Measurements from ENCODE around the gene WDFY4.

DNA sequence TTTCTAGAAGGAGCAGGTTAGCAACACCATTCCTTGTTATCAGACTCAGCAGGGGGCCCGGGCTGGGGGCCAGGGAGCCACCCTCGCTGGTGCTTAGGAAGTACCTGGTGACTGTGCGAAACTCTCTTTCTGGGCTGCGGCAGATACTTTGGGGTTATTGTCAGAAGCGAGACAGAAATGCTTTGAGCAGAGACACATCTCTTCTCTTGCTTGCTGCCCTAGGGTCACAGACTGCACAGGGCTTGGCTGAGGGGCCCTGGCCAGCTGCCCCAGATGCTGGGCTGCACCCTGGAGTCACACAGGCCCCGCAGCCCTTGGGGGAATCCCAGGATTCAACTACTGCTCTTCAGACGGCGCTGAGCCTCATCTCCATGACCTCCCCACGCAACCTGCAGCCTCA lies 91.9 kb downstream of the WDFY4 start:
- TF ChIP-seq POLR2A (IDR thresholded peaks at IDR 0.05; ENCODE audit: low read depth, low read length) (no peak), EZH2 (IDR thresholded peaks at IDR 0.05; ENCODE audit: borderline replicate concordance, low read depth, low read length, severe bottlenecking) (no peak), CTCF (IDR thresholded peaks at IDR 0.05; ENCODE audit: extremely low read depth in 1 of 2, insufficient read depth in 1 of 2, low read depth in 1 of 2, low read length in 2 of 2) (no peak)
